Effector CD8-positive, alpha-beta T cell (primary cell): Measurements from ENCODE around the gene ADPRS.

Experiments used
- DNase-seq: peaks from one replicate; lab custom pipeline; 2025; lab: John Stamatoyannopoulos, UW

ADPRS gene

GRCh38 chr1:36133484-36133883 lies 44.8 kb downstream of the ADPRS start:
- DNase-seq, result no peak

- no peak for DNase-seq
Measured at GRCh38 chr1:36134031-36134430, 45.3 kb downstream of the ADPRS start.

GRCh38 chr1:36134505-36135329 lies 46.0 kb downstream of the ADPRS start:
- peak; percentile 26 for DNase-seq

- DNase-seq, result no peak
Measured at GRCh38 chr1:36135330-36135667, 46.6 kb downstream of the ADPRS start.

GRCh38 chr1:36135796-36136195 lies 47.1 kb downstream of the ADPRS start:
- DNase-seq, result no peak

GRCh38 chr1:36136535-36136934 lies 47.8 kb downstream of the ADPRS start:
- no peak for DNase-seq

- DNase-seq, result no peak
Measured at GRCh38 chr1:36137226-36137625, 48.5 kb downstream of the ADPRS start.

- DNase-seq, result no peak
Measured at GRCh38 chr1:36137776-36138175, 49.1 kb downstream of the ADPRS start.

- no peak for DNase-seq
Measured at GRCh38 chr1:36139521-36139920, 50.8 kb downstream of the ADPRS start.

- DNase-seq, result no peak
Measured at GRCh38 chr1:36142121-36142520, 53.4 kb downstream of the ADPRS start.

- DNase-seq, result no peak
Measured at GRCh38 chr1:36143424-36143823, 54.7 kb downstream of the ADPRS start.
